Frontal cortex (tissue), 4 donors: ENCODE results near the gene RNF223. TPM values are rescaled to one million over a fixed set of nuclear protein-coding genes. Genes with fewer than 3 reads are reported as not detected.
A peak's percentile ranks its signal among the peaks of the same experiment; 100 is the strongest.

ENCODE experiments used
- DNase-seq, 2 donors: peaks; one replicate each; pipeline ENCODE4 v3.0.0; 2012; ENCODE audit warnings: low spot score in 2 of 2
- FAIRE-seq: peaks from 2 replicates; lab custom pipeline; 2012; peaks lifted over from hg19 to GRCh38; lab: Jason Lieb, UNC
- total RNA-seq: library from RNA; depleted of rRNA; stranded (reverse); fragments of >200 nt; gene quantifications from one replicate; pipeline ENCODE4 v1.2.3, GENCODE V29; 2014
- donor health status: control.
- donor health status: control.
- donor health status: control.

Gene RNF223
- total RNA-seq, 1 donor from 2014 or later: not detected

DNA sequence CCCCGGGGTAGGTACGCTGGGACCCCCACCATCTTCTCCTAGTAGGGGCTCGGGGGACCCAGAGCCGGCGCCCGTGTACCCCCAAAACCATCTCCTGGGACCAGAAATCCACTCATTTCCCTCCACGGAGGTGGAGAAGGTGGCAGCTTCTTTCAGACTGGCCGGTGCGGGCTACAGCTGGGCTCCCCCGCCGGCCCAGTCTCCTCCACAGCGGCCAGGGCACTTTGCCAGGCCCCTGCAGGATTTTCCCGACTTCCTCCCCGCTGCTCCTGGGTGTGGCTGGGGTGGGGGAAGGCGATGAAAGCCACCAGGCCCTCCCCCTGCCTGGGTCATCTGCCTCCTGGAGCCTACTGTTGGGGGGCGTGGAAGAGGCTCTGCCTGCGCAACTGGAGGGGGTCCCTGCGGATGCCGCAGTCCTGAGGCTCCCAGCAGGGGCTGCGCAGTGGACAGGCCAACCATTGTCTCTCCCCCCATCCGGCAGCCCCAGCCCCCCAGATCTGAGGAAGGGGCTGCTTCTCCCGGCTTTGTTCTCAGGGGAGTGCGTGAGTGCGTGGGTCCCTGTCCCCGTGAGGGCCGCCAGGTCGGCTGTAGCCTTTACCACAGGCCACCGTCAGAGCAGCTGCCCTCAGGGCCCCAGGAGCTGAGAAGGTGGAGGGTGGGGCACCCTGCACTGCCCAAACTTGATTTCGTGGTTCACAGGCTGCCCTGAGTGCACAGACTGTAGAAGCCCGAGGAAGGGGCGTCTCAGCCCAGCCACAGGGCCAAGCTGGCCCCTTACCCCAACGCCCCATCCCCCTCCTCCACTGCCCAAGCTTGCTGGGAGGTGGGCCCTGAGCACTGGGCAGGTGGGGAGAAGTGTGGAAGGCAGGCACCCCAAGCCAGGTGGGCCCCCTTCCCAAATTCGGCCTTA is 52.8 kb downstream of the RNF223 start:
- DNase-seq: peak in 1 of 2 donors; percentile 65
- FAIRE-seq: no peak

Other genes starting within 250 kb of the RNF223 start
- 0.41 TPM for gene SAMD11, start 150.4 kb downstream of the RNF223 start, total RNA-seq
- 67.3 TPM for gene NOC2L, start 115.0 kb downstream of the RNF223 start, total RNA-seq
- 6.1 TPM for gene KLHL17, start 113.7 kb downstream of the RNF223 start, total RNA-seq
- not detected for gene PLEKHN1, start 107.8 kb downstream of the RNF223 start, total RNA-seq
- not detected for gene PERM1, start 92.2 kb downstream of the RNF223 start, total RNA-seq
- gene HES4, start 74.2 kb downstream of the RNF223 start, total RNA-seq: 20.0 TPM
- 11.0 TPM for gene ISG15, start 60.8 kb downstream of the RNF223 start, total RNA-seq
- 51.8 TPM for gene AGRN, start 54.2 kb downstream of the RNF223 start, total RNA-seq
- 6.1 TPM for gene C1orf159, start 41.8 kb upstream of the RNF223 start, total RNA-seq
- not detected for gene TTLL10, start 99.6 kb upstream of the RNF223 start, total RNA-seq
- not detected for gene TNFRSF18, start 132.3 kb upstream of the RNF223 start, total RNA-seq
- not detected for gene TNFRSF4, start 139.8 kb upstream of the RNF223 start, total RNA-seq
- 22.8 TPM for gene SDF4, start 157.7 kb upstream of the RNF223 start, total RNA-seq
- gene B3GALT6, start 157.9 kb upstream of the RNF223 start, total RNA-seq: 24.1 TPM
- gene C1QTNF12, start 172.4 kb upstream of the RNF223 start, total RNA-seq: not detected
- gene UBE2J2, start 199.5 kb upstream of the RNF223 start, total RNA-seq: 37.9 TPM
- 1.2 TPM for gene SCNN1D, start 206.1 kb upstream of the RNF223 start, total RNA-seq
- 63.2 TPM for gene ACAP3, start 233.6 kb upstream of the RNF223 start, total RNA-seq
- gene PUSL1, start 234.3 kb upstream of the RNF223 start, total RNA-seq: 6.5 TPM